GM19395 (cell line): ENCODE data around the gene OPTC.

Experiments used
- ATAC-seq: cut with Tn5 transposase; IDR thresholded peaks from one replicate; pipeline ENCODE4 v1.9.1; 2021; ENCODE audit warnings: mild to moderate bottlenecking, moderate library complexity; ENCODE audit not compliant: unreplicated experiment

The OPTC gene

DNA sequence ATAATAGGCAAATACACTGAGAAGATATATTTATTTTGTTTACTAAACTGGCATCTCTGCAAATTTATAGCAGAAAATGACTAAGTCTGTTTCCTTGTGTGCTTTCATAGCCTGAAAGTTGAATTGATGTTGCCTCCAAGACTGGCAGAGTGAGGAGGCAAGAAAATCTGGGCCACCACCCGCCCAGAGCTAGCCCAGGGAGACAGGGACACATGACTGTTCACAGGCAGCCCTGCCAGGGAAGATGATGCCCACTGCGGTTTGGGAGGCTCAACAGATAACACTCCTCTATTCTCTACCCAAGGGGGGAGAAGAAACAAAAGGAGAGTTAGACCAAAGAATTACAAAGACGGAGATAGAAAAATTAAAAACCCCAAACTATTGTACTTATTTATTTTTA, 37.1 kb downstream of the OPTC start:
- ATAC-seq = no peak

DNA sequence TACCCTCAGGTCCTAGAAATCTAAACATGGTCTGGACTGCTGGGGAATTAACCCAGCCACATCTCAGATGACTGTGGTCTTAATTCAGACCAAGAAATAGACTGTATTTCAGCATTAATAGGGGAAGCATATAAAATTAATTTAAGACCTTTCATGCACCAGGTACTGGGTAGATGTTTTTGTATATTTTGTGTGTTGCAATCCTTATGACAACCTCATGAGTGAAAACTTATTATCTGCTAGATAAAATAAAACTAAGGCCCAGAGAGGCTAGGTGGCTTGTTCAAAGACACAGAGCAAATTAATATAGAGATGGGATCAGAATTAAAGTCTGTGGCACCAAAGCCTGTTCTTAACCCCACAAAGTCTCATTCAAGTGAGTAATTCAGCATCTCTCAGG, 40.1 kb downstream of the OPTC start:
- no peak for ATAC-seq

DNA sequence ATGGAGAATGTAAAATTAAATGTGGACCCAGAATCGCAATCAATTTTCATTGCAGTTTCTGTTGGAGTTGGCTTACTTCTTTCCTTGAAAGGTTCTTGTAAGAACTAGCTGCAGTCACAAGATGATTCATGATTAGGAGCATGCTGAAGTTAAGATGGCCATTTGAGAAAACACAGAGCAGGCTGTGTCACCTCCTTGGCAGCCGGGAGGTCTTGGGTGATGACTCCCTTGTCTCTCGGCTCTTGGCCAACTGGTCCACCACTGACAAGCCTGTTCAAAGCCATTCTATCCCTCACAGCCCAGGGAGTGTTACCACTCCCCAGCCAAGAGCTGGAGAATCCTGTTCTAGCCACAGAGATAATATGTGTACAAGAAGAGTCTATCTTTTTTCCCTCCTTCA, 40.6 kb downstream of the OPTC start:
- ATAC-seq = no peak

DNA sequence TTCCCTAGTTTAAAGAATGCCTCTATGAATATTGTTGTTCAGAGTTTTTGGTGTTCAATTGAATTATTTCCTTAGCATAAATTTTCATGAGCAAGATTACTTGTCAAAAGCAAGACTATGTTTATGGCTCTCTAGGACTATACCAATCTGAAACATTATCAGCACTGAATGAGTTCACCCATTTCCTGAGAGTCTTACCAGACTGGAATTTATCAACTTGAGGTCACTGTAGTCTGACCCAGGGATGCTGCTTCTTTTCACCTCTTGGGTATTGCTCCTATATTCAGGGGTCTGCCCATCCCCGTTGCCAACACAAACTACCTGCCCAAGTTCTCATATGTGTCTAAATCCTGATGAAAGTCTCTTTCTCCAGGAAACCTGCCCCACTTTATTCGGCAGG, 42.6 kb downstream of the OPTC start:
- ATAC-seq = no peak

DNA sequence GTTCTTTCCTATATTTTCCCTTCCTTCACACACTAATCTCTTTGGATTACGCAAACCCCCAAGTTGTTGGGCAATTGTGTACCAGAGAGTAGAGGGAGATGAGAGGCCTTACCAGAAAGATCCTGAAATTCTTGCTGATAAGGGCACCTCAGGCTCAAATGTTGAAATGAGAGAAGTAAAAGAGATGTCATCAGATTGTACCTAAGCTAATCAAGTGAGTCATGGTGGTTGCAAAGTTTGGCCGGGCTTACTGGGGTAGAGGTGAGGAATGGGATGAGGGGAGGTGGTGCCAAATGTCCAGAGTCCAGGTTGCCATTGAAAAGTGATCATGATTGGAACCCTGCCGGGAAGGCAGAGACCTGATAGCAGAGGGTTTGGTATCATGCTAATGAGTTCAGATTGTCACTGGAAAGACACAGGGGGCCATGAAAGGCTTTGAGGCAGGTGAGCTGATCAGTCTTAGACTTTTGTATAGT, 43.1 kb downstream of the OPTC start:
- ATAC-seq = no peak

DNA sequence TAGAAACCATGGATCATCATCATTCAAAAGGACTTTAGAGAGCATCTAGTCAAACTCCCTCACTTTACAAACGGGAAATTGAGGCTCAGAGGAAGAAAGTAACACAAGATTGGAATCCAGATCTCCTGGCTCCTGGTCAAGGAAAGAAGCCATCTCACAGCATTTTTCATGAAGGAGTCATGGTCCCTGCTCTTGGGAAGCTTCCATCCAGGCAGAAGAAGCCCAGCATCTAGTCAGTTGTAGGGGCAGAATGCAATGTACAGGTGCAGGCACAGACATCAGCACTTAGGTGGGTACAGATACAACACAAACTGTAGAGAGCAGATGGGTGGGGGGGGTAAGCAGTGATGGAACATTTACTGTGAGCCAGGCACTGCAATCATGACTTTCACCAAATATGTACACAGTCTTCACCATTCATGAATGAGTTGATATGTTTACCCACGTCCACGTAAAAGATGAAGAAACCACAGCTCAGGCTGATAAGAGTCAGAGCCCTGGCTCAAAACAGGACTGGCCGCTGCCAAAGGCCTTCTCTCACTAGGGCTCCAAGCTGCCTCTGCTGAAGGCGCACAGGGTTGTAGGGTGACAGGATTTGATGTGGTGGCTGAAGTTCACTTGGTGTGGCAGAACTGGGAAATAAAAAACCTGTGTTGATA, 44.0 kb downstream of the OPTC start:
- no peak for ATAC-seq

DNA sequence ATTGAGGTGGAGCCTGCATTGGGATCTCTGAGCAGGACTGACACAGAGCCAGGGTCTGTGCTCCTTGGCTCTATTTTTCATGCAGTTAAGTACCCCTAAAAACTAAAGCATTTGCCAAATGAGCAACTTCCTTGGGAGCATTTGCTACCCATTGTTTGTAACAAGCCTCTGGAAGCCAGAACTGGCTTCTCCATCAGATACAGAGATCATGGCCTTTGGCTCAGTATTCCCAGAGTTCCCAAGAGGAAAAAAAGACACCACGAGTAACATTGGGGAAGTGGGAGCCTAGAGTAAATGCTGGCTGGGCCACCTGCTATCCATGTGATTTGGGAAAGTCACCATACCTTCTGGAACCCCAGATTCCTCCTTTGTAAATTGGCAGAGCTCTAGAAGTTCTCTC, 44.8 kb downstream of the OPTC start:
- ATAC-seq = no peak

DNA sequence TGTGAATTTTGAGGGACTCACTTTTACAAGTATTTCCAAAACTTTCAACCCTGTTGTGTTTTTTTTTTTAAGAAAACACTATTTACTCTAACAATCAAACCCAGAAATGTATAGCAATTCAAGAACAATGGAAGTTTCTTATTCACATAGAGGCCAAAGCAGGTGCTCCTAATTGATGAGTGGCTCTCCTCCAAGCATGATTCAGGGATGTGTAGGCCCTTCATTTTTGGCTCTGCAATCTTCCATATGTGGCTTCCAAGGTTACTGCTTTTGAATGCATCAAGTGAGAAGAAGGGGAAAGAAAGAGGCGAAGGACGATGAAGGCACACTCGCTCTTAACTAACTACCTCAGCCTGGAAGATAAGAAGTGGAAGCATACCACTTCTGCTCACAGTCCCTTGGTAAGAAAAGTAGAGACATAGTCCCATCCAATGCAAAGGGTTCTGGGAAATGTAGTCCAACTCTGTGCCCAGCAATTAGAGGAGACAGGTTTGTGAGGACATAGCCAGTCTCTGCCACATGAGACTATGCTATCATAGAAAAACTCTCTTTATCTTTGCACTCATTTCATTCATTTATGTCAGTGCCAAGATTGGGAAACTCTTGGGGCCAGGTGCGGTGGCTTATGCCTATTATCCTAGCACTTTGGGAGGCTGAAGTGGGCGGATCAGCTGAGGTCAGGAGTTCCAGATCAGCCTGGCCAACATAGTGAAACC, 46.0 kb downstream of the OPTC start:
- ATAC-seq = no peak

DNA sequence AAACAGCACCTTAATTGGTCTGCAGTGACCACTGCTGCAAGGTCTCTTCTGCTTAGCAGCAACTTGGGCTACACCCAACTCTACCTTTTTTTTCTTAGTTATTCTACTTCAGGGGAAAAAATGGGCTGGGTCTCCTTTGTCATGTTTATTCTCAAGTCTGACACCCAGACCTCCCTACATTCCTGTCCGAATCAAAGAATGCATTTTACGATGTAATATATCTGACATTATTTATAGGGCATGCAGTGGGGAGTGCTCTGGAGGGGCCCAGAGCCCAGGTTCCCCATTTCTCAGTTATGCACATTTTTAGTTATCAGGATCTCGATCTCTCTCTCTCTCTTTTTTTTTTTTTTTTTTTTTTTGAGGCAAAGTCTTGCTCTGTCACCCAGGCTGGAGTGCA, 50.5 kb downstream of the OPTC start:
- no peak for ATAC-seq

DNA sequence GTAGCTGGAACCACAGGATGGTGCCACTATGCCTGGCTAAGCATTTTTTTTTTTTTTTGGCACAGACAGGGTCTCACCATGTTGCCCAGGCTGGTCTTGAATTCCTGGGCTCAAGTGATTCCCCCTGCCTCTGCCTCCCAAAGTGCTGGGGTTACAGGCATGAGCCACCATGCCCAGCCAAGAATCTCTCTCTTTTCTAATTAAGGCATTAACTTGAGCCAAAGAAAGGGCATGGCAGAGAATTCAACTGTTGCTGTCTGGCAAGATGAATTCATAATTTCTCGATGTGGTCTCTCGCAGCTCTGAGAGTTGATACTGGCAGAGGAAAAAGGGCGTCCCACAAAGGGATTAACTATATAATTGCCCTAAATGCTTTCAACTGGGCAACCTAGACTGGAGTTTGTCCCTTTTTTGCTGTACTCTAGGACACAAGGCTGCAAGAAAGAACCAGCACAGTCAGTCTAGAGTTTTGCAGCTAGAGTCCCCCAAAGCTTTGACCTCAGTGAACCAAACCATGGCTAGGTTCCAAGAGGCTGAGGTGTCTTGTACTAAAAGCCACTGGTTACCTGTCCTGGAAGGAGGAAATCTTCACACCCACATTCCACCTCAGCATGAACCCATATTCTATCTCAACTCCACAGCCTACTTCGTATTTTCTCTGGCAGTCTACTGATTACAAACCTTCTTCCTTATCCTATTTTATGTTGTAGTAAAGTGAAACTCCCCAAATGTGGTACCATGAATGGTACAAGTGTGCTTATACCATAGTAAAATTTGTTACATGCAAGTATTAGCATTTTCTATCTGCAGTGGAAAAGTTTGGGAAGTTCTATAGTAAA, 51.2 kb downstream of the OPTC start:
- ATAC-seq = no peak

DNA sequence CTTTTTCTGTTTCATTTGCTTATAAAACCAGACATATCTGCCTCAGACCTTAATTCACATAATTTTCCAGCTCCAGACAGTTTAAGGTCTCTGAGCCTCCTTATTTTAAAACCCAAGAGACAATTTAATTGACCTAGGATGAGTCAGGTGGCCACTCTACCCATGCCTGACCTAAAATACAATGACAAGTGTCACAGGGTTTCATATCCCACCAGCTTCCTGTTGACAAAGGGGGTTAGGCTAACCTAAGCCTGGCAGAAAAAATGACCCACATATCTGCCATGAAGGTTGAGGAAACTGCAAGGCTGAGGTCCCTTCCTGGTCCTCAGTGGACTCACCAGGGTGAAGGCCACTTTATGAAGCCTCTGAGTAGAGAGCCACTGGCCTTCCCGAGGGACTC, 52.3 kb downstream of the OPTC start:
- ATAC-seq = no peak

DNA sequence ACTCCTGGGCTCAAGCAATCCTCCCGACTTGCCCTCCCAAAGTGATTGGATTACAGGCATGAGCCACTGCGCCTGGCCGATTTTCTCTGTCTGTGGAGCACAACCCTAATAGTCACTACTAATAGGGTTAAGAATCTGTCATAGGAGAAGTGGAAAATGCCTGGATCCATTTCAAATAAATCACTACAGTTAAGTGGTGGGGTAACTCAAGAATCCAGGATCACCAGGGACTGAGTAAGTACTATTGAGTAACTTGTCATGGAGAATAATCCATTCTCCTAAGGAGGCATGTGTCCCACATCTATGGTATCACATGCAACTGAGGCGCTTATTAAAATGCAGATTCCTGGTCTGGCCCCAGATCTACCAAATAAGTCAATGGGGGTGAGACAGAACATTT, 53.2 kb downstream of the OPTC start:
- ATAC-seq = no peak

DNA sequence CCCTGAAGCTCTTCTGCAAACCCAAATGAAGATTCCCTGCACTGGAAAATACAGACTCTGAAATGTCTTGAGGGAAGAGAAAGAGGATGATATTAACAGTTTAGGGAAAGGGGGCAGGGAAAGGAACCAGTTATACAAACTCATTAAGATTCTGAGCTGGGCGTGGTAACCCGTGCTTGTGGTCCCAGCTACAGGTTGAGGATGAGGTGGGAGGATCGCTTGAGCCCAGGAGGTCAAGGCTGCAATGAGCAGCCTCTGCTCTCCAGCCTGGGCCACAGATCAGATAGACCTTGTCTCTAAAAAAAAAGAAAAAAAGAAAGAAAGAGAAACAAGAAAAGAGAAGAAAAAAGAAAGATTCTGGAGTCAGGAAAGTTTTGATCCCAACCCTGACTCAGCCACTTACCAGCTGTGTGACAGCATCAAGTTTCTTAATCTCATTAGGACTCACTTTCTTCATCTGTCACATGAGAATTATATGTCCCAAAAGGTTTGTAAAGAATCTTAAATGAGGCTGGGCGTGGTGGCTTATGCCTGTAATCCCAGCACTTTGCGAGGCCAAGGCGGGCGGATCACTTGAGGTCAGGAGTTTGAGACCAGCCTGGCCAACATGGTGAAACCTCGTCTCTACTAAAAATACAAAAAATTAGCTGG, 53.9 kb downstream of the OPTC start:
- no peak for ATAC-seq

DNA sequence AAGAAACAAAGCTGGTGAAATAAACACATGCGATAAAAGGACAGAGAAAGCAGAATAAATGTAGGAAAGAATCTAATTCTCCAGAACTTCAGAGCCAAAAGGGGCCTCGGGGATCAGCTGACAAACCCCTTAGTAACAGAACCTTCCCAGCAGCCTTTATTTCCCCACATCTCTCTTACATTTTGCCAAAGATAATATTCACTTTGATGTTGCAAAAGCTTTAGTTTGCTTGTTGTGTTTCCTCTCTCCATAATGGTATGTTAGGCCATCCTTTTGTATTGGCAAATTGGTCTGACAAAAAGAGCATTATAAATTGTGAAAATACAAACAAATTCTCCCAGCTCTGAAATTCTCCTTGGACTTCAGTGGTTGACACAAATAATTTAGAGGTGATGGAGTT, 54.9 kb downstream of the OPTC start:
- no peak for ATAC-seq

DNA sequence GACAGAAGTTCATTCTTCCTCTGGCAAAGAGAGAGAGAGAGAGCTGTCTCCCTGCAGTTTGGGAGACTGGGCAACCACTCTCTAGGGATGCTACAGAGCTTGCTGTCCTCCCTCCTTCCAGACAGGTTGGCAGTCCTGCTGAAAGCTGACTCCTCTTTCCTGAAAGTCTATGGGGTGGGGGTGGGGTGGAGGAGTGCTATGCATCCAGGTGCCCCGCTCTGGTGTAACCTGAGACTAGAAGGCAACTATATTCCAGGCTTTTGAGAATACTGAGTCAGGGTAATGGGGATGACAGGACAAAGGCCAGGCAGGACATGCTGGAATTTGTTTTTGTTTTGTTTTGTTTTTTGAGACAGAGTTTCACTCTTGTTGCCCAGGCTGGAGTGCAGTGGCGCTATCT, 55.4 kb downstream of the OPTC start:
- no peak for ATAC-seq

DNA sequence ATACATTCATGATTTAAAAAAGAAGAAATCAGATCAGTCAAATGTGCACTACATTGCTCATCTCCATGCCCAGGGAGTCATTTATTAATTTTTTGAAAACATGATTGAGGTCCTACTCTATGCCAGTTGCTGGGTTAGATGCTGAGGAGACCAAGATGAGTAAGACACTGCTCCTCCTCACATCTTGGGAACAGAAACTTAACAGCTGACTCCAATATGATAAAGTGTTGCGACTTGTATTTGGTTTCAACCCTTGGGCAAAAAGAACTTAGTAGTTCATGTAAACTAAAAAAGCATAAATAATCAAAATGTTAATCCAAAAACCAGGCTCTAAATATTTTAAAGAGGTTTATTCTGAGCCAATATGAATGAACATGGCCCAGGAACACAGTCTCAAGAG, 56.9 kb downstream of the OPTC start:
- ATAC-seq = no peak

DNA sequence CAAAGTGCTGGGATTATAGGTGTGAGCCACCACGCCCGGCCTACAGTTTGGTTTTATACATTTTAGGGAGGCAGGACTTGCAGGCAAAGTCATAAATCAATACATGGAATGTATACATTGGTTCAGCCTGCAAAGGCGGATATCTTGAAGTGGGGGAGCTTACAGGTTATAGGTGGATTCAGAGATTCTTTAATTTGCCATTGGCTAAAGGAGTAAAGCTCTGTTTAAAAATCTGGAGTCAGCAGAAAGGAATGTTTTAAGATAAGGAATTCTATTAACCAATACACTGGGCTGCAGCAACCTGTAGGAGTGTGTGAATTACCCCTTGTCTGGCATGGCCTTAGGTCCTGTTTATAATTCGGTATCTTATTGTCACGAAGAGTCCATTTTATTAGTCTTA, 57.6 kb downstream of the OPTC start:
- ATAC-seq = no peak

DNA sequence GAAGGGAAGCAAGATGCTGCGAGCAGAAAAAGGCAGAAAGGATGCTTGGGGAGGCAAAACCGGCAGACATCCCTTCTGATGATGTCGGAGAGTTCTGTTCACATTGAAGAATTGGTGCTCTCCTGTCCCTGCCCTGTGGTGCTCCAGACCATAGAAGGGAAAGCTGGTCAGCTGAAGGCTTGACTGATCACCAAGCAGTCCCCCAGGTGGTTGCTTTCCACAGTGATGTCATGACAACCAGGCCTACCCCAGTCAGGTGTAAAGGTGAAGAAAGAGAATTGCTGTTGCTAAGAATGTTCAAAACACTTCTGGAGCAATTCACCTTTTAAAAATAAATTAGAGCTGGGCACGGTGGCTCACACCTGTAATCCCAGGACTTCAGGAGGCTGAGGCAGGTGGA, 59.5 kb downstream of the OPTC start:
- no peak for ATAC-seq

DNA sequence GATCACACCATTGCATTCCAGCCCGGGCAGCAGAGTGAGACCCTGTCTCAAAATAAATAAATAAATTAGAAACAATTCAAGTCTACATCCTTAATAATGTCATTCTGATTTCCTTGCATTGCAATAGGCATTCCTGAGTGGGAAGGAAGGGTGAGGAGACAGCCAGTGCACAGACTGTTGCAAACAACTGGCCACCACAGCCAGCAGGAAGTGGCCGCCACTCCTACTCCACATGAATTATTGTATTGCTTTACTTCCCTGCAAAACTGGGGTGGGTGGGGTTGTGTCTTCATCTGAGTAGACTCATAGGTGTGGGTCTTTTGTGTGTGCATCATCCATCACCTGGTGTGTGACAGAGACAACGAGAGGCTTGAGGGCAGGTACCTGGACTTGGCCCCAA, 60.1 kb downstream of the OPTC start:
- no peak for ATAC-seq

DNA sequence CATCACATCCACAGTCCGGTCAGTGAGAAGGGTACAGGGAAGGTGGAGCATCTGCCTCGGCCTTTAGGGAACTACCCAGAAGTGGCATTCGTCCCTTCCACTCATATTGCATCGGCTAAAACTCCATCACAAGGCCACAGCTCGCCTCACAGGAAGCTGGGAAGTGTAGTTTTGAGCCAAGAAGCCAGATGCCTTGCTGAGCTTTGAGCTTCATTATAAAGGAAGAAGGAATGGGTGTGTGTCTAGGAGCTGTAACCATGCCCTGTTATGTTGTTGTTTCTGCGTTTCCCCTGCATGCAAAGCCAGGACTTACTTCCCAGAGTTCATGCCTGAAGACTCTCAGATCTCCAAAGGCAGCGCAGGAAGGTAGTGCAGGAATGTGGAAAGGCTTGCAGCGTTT, 61.1 kb downstream of the OPTC start:
- ATAC-seq = no peak

DNA sequence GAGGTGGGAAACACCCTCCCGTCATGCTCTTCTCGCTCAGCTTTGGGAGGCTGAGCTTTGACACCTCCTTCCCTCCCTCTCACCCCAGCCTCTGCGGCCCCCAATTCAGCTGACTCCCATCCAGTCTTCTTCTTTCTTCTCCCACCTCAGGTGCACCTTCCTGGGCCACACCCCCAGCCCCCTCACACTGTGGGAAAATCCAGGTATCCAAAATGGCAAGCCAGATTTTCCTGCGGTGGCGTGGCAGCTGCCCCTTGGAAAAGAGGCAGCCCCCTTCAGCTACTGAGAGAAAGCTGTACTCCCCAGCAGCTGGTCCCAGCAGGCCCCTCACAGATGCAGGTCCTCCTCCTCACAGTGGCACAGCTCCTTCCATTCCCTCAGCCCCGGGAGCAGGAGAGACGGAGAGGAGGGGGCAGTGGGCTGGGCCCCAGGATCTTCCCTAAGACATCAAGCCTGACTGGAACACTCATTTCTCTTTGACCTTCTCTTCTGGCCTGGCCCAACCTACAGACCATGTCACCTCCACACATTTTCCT, 61.6 kb downstream of the OPTC start:
- ATAC-seq = no peak
